KMS-11 (cell line): ENCODE data around the gene RAB7A.

Experiments
- H2AFZ ChIP-seq: fragments of 200-600 bp; sonication (generic); 2 replicates; pipeline ENCODE4 v1.6.1; 2016; ENCODE audit warnings: antibody characterized with exemption, mixed run types, low read depth
- H3K27ac ChIP-seq: fragments of 200-600 bp; sonication (generic); 2 replicates; pipeline ENCODE4 v1.6.1; 2016; ENCODE audit warnings: mild to moderate bottlenecking, mixed run types
- H3K27me3 ChIP-seq: fragments of 200-600 bp; sonication (generic); 2 replicates; pipeline ENCODE4 v1.6.1; 2017; ENCODE audit warnings: mild to moderate bottlenecking, low read depth, mixed run types, moderate library complexity; ENCODE audit not compliant: insufficient read depth
- H3K36me3 ChIP-seq: fragments of 200-600 bp; sonication (generic); 2 replicates; pipeline ENCODE4 v1.6.1; 2017; ENCODE audit warnings: mild to moderate bottlenecking, mixed run types; ENCODE audit not compliant: insufficient read depth
- H3K4me1 ChIP-seq: fragments of 200-600 bp; sonication (generic); 2 replicates; pipeline ENCODE4 v1.6.1; 2016; ENCODE audit warnings: mild to moderate bottlenecking, low read depth, mixed run types; ENCODE audit not compliant: poor library complexity, severe bottlenecking
- H3K4me2 ChIP-seq: fragments of 200-600 bp; sonication (generic); 2 replicates; pipeline ENCODE4 v1.7.0; 2016; ENCODE audit warnings: mild to moderate bottlenecking, mixed run types
- H3K4me3 ChIP-seq: fragments of 200-600 bp; sonication (generic); IDR thresholded peaks from 2 replicates; pipeline ENCODE4 v1.6.1; 2017; ENCODE audit warnings: low read depth, low read length, mixed read lengths; ENCODE audit not compliant: insufficient read depth
- H3K79me2 ChIP-seq: fragments of 200-600 bp; sonication (generic); 2 replicates; pipeline ENCODE4 v1.6.1; 2016; ENCODE audit warnings: low read depth, mixed run types; ENCODE audit not compliant: insufficient read depth
- H3K9ac ChIP-seq: fragments of 200-600 bp; sonication (generic); 2 replicates; pipeline ENCODE4 v1.6.1; 2016; ENCODE audit warnings: mild to moderate bottlenecking, mixed run types
- H4K20me1 ChIP-seq: fragments of 200-600 bp; sonication (generic); 2 replicates; pipeline ENCODE4 v1.6.1; 2016; ENCODE audit warnings: mild to moderate bottlenecking, mixed run types; ENCODE audit not compliant: insufficient read depth
- TF ChIP-seq, protein P1 (sequence below): fragments of 200-600 bp; sonication (generic); conservative IDR thresholded peaks from 2 replicates; pipeline ENCODE4 v1.6.1; 2017; ENCODE audit warnings: low read depth, mild to moderate bottlenecking, antibody characterized with exemption, low read length, moderate library complexity, mixed read lengths

RAB7A gene

GRCh38 chr3:128786434-128787020 lies 60.5 kb downstream of the RAB7A start:
- Histone ChIP-seq H3K27me3 (no peaks in the 10 kb centered on the region), H3K9ac (no peak overlapping the region), H4K20me1 (peaks cover 9% of the 10 kb centered on the region), H3K4me2 (no peak overlapping the region), H3K4me3 (no peak overlapping the region), H3K27ac (no peak overlapping the region), H2AFZ (no peak overlapping the region), H3K79me2 (peaks cover 86% of the 10 kb centered on the region), H3K4me1 (peaks cover 22% of the 10 kb centered on the region), H3K36me3 (no peaks in the 10 kb centered on the region)
- TF ChIP-seq, protein P1, sequence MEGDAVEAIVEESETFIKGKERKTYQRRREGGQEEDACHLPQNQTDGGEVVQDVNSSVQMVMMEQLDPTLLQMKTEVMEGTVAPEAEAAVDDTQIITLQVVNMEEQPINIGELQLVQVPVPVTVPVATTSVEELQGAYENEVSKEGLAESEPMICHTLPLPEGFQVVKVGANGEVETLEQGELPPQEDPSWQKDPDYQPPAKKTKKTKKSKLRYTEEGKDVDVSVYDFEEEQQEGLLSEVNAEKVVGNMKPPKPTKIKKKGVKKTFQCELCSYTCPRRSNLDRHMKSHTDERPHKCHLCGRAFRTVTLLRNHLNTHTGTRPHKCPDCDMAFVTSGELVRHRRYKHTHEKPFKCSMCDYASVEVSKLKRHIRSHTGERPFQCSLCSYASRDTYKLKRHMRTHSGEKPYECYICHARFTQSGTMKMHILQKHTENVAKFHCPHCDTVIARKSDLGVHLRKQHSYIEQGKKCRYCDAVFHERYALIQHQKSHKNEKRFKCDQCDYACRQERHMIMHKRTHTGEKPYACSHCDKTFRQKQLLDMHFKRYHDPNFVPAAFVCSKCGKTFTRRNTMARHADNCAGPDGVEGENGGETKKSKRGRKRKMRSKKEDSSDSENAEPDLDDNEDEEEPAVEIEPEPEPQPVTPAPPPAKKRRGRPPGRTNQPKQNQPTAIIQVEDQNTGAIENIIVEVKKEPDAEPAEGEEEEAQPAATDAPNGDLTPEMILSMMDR = no peak

DNA sequence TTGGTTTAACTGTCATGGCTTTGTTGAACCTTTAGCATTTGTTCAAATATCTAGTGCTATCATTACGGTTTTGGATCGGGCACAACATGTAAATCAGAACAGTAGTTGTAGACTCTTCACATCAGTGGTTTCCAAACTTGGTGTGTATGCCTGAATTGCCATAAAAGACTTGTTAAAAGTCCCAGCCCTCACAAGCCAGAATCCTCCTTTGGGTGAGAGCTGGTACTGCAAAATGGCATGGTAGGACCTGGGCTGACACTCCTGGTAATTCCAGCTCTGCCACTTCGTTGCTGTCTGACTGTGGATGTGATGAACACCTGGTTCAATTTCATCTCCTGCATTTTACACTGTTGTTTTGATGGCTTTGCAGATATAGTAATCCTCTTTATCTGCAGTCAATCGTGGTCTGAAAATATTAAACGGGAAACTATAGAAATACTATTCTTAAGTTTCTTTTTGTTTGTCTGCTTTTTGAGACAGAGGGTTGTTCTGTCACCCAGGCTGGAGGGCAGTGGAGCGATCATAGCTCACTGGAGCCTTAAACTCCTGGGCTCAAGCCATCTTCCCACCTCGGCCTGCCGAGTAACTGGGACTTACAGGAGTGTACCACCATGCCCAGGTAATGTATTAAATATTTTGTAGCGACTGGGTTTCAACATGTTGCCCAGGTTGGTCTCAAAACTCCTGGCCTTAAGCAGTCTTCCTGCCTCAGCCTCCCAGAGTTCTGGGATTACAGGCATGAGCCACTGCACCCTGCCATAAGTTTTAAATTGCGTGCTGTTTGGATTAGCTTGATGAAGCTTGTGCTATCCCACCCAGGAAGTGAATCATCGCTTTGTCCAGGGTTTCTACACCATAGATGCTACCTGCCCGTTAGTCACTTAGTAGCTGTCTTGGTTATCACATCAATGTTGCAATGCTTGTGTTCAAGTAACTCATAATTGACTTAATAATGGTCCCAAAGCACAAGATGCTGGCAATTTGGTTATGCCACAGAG lies 61.6 kb downstream of the RAB7A start:
- Histone ChIP-seq H3K36me3 (no peaks in the 10 kb centered on the region), H3K27ac (no peak overlapping the region), H3K9ac (no peak overlapping the region), H3K4me3 (no peak overlapping the region), H2AFZ (no peak overlapping the region), H3K27me3 (no peaks in the 10 kb centered on the region), H3K79me2 (peaks cover 85% of the 10 kb centered on the region; the same call in 1 of the 2 replicates), H4K20me1 (peaks cover 13% of the 10 kb centered on the region; the same call in 1 of the 2 replicates), H3K4me2 (no peak overlapping the region), H3K4me1 (peaks cover 22% of the 10 kb centered on the region)
- TF ChIP-seq, protein P1 = peak; percentile 64; the same call in 1 of the 2 replicates

- H3K4me2 ChIP-seq = no peak overlapping the region
- no peak overlapping the region for H3K9ac ChIP-seq
These were observed 62.4 kb downstream of the RAB7A start for GRCh38 chr3:128788268-128788869.

More at GRCh38 chr3:128788268-128788869, 62.4 kb downstream of the RAB7A start:
- Histone ChIP-seq H3K27me3 (no peaks in the 10 kb centered on the region), H3K4me3 (no peak overlapping the region), H3K4me1 (peaks cover 29% of the 10 kb centered on the region), H2AFZ (no peak overlapping the region), H3K27ac (no peak overlapping the region), H3K36me3 (no peaks in the 10 kb centered on the region), H3K79me2 (peaks cover 82% of the 10 kb centered on the region; the same call in 1 of the 2 replicates), H4K20me1 (peaks cover 13% of the 10 kb centered on the region; the same call in 1 of the 2 replicates)
- TF ChIP-seq, protein P1 = no peak
